Measurements from ENCODE around the gene PTPN14.

The PTPN14 gene

DNA sequence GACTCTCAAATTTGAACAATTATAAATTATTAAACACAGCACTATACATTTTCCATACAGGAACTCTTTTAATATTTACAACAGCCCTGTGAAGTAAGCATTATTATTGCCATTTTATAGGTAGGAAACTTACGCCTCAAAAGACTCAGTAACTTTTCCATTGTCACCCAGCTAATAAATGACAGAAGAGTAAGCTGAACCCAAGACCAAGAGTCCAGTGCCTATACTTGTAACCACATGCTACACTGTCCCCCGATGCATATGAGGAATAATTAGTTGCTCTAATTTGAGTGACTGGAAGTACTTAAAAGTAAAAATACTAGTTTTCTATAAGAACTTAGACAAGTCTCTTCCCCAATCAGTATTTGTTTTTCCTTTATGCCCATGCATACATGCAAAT, 88.5 kb downstream of the PTPN14 start:
- Mint-ChIP-seq H3K4me3 (no peak overlapping the region), H3K27me3 (peaks cover 5% of the 10 kb centered on the region), H3K4me1 (no peaks in the 10 kb centered on the region), H3K27ac (no peak overlapping the region), H3K9me3 (no peaks in the 10 kb centered on the region), H3K36me3 (no peaks in the 10 kb centered on the region)
- CTCF ChIA-PET: interaction anchor here (0.8 to 1.1 kb wide), 2 partner anchors 130 to 248 kb away, joined by 3 to 4 read pairs; no protein-coding TSS in a partner anchor
- no peak for DNase-seq

GRCh38 chr1:214461305-214461704, 90.1 kb downstream of the PTPN14 start:
- no peak for DNase-seq
- CTCF ChIA-PET: no interaction called here
- Mint-ChIP-seq H3K4me3 (no peak overlapping the region), H3K27ac (no peak overlapping the region), H3K27me3 (peaks cover 5% of the 10 kb centered on the region), H3K36me3 (no peaks in the 10 kb centered on the region), H3K9me3 (no peaks in the 10 kb centered on the region), H3K4me1 (no peaks in the 10 kb centered on the region)

GRCh38 chr1:214460304-214460916, 91.0 kb downstream of the PTPN14 start:
- Mint-ChIP-seq H3K4me1 (no peaks in the 10 kb centered on the region), H3K27me3 (peaks cover 5% of the 10 kb centered on the region), H3K4me3 (no peak overlapping the region), H3K9me3 (no peaks in the 10 kb centered on the region), H3K36me3 (no peaks in the 10 kb centered on the region), H3K27ac (no peak overlapping the region)
- CTCF ChIA-PET: no interaction called here
- DNase-seq: no peak

DNA sequence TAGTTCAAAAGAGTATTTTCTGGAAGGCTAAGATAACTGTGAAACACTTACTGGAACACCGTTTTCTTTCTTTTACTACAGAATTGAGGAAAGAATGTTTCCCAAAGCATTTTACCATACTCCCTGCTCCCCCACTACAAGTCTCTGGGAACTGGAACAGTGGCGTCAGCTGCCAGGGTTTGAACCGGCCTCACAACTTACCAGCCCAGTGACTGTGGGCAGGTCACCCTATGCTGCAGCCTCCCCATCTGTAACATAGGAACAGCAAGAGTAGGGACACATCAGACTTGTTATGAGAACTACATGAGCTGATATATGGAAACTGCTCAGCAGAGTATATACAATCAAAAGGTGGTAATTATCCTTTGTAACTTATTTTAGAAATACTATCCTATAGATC, 91.5 kb downstream of the PTPN14 start:
- no peaks in the 10 kb centered on the region for H3K36me3 Mint-ChIP-seq
- CTCF ChIA-PET: no interaction called here

GRCh38 chr1:214458541-214458940, 92.9 kb downstream of the PTPN14 start:
- Mint-ChIP-seq H3K4me3 (no peak overlapping the region), H3K9me3 (no peaks in the 10 kb centered on the region), H3K36me3 (no peaks in the 10 kb centered on the region), H3K27me3 (peaks cover 4% of the 10 kb centered on the region), H3K4me1 (peaks cover 4% of the 10 kb centered on the region), H3K27ac (no peak overlapping the region)
- CTCF ChIA-PET: no interaction called here
- no peak for DNase-seq

More for the DNA sequence above, 91.5 kb downstream of the PTPN14 start:
- Mint-ChIP-seq H3K27ac (no peak overlapping the region), H3K27me3 (peaks cover 6% of the 10 kb centered on the region), H3K4me1 (peaks cover 2% of the 10 kb centered on the region), H3K4me3 (no peak overlapping the region), H3K9me3 (no peaks in the 10 kb centered on the region)
- DNase-seq: no peak

DNA sequence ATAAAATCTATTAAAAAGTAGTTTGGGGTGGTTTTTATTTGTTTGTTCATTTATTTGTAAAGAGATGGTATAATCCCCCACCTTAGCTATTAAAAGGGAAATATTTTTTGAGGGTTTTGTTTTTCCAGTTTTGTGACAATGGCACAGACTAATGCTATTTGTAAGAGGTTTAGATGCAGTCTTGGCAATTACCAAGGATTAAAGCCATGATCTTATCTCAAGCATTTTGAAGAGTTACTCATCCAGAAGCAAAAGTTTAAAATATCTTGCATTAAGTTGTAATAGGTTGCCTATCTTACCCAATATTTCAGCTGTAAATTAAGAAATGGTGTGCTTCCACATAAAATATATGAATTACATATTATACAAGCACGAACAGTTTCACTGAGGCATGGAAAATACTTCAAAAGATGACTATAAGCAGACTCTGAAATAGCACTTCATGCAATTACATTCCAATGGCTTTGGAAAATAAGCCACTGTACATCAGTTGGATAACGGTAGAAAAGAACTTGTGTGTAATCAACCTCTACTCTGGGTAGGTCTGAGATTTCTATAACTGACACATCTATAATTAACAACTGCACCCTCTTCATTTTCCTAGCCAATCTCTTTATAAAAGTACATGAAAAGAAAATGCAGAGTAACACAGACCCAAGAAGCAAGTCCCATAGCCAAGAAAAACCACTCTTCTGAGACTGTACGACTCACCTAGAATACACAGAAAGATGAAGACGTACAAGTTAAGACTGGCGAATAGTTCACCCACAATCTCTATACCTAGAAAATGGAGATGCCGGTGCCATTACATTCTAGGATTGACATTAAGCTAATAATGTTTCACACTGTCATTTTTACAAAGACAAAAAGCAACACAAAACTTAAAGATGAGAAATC, 95.2 kb downstream of the PTPN14 start:
- no peak for DNase-seq
- CTCF ChIA-PET: interaction anchor here (1.0 to 3.0 kb wide), 4 partner anchors 9 to 124 kb away, joined by 3 to 10 read pairs (median 4); no protein-coding TSS in a partner anchor

GRCh38 chr1:214455479-214455878, 95.9 kb downstream of the PTPN14 start:
- Mint-ChIP-seq H3K27ac (no peak overlapping the region), H3K36me3 (no peaks in the 10 kb centered on the region), H3K9me3 (no peaks in the 10 kb centered on the region), H3K27me3 (peaks cover 4% of the 10 kb centered on the region), H3K4me1 (peaks cover 4% of the 10 kb centered on the region), H3K4me3 (no peak overlapping the region)
- no peak for DNase-seq
- CTCF ChIA-PET: interaction anchor here (1.0 to 3.0 kb wide), 3 partner anchors 10 to 123 kb away, joined by 4 to 10 read pairs (median 4); no protein-coding TSS in a partner anchor

More for the DNA sequence above, 95.2 kb downstream of the PTPN14 start:
- Mint-ChIP-seq H3K36me3 (no peaks in the 10 kb centered on the region), H3K27ac (no peak overlapping the region), H3K9me3 (no peaks in the 10 kb centered on the region), H3K27me3 (peaks cover 4% of the 10 kb centered on the region), H3K4me3 (no peak overlapping the region), H3K4me1 (peaks cover 4% of the 10 kb centered on the region)

GRCh38 chr1:214454569-214455396, 96.6 kb downstream of the PTPN14 start:
- CTCF ChIA-PET: interaction anchor here (1.0 to 2.4 kb wide), 2 partner anchors 10 to 123 kb away, joined by 4 to 5 read pairs; no protein-coding TSS in a partner anchor
- Mint-ChIP-seq H3K9me3 (no peaks in the 10 kb centered on the region), H3K27me3 (peaks cover 4% of the 10 kb centered on the region), H3K27ac (no peak overlapping the region), H3K4me1 (peaks cover 4% of the 10 kb centered on the region), H3K4me3 (no peak overlapping the region), H3K36me3 (no peaks in the 10 kb centered on the region)
- DNase-seq: no peak

- no peak for DNase-seq
- H3K27ac Mint-ChIP-seq: no peak overlapping the region
- H3K4me1 Mint-ChIP-seq: peaks cover 4% of the 10 kb centered on the region
- no peaks in the 10 kb centered on the region for H3K36me3 Mint-ChIP-seq
- no peak overlapping the region for H3K4me3 Mint-ChIP-seq
- no peaks in the 10 kb centered on the region for H3K9me3 Mint-ChIP-seq
- H3K27me3 Mint-ChIP-seq: peaks cover 4% of the 10 kb centered on the region
- CTCF ChIA-PET: interaction anchor here (0.8 to 2.4 kb wide), 5 partner anchors 9 to 121 kb away, joined by 3 to 5 read pairs (median 4); no protein-coding TSS in a partner anchor
Observed at GRCh38 chr1:214453109-214453722, 98.2 kb downstream of the PTPN14 start.

- Mint-ChIP-seq H3K27me3 (peaks cover 4% of the 10 kb centered on the region), H3K4me1 (peaks cover 4% of the 10 kb centered on the region)
- no peak for DNase-seq
Observed at GRCh38 chr1:214452152-214452784, 99.1 kb downstream of the PTPN14 start.

DNA sequence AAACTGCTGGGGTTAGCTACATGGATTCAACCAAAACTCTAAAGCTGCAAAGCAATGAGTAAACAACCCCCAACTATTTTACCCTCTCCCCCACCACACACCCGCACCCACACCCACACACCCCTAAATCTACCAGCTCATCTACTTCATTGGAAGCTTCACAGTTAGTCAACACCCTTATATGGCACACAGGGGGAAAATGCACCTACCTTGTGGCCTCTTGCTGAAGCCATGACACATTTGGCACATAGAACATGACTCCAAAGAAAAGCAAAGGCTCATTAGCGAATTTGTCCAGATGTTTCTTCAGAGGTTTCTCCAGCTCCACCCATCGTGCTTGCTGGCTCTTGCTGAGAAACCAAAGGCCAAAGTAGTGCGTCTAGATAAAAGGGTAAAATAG, 99.8 kb downstream of the PTPN14 start:
- DNase-seq: no peak
- CTCF ChIA-PET: interaction anchor here (0.9 to 1.5 kb wide), 3 partner anchors 48 to 120 kb away, joined by 3 to 4 read pairs (median 4); no protein-coding TSS in a partner anchor
- Mint-ChIP-seq H3K4me1 (peaks cover 4% of the 10 kb centered on the region), H3K27me3 (peaks cover 4% of the 10 kb centered on the region), H3K9me3 (no peaks in the 10 kb centered on the region), H3K4me3 (no peak overlapping the region), H3K27ac (no peak overlapping the region), H3K36me3 (no peaks in the 10 kb centered on the region)

More at GRCh38 chr1:214452152-214452784, 99.1 kb downstream of the PTPN14 start:
- Mint-ChIP-seq H3K4me3 (no peak overlapping the region), H3K27ac (no peak overlapping the region), H3K9me3 (no peaks in the 10 kb centered on the region), H3K36me3 (no peaks in the 10 kb centered on the region)
- CTCF ChIA-PET: interaction anchor here (0.5 to 1.5 kb wide), 4 partner anchors 13 to 120 kb away, joined by 3 to 4 read pairs (median 4); no protein-coding TSS in a partner anchor

- no peak overlapping the region for H3K27ac Mint-ChIP-seq
- DNase-seq: no peak
- peaks cover 8% of the 10 kb centered on the region for H3K4me1 Mint-ChIP-seq
- H3K27me3 Mint-ChIP-seq: no peaks in the 10 kb centered on the region
- no peaks in the 10 kb centered on the region for H3K9me3 Mint-ChIP-seq
- no peaks in the 10 kb centered on the region for H3K36me3 Mint-ChIP-seq
- CTCF ChIA-PET: interaction anchor here (1.3 to 2.2 kb wide), 3 partner anchors 56 to 117 kb away, joined by 4 to 7 read pairs (median 4); no protein-coding TSS in a partner anchor
- H3K4me3 Mint-ChIP-seq: no peak overlapping the region
Observed at GRCh38 chr1:214449371-214449770, 102.0 kb downstream of the PTPN14 start.

DNA sequence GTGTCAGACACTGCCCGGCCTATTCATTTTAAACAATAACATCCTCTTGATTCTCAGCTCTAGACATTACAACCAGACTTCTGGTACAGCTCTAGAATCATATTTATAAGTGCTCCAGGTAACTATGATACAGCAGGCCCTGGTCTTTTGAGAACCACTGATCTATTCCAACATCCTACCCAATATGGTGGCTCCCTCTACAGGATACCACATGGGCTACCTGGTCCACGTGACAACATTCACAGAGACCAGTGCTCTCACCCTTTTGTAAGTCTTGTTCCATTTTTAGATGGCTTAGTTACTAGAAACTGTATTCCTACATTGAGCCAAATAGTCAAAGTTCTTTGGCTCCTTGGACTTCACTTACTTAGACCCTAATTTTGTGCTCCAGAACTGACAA, 102.9 kb downstream of the PTPN14 start:
- H3K9me3 Mint-ChIP-seq: no peaks in the 10 kb centered on the region
- peaks cover 11% of the 10 kb centered on the region for H3K4me1 Mint-ChIP-seq
- no peaks in the 10 kb centered on the region for H3K36me3 Mint-ChIP-seq
- H3K27me3 Mint-ChIP-seq: no peaks in the 10 kb centered on the region
- DNase-seq: no peak
- no peak overlapping the region for H3K4me3 Mint-ChIP-seq
- no peak overlapping the region for H3K27ac Mint-ChIP-seq
- CTCF ChIA-PET: interaction anchor here (1.3 to 2.2 kb wide), 3 partner anchors 55 to 116 kb away, joined by 4 to 7 read pairs (median 4); no protein-coding TSS in a partner anchor
